ENCODE results near the gene NTF3. TPM values are rescaled to one million over a fixed set of nuclear protein-coding genes. Genes with fewer than 3 reads are reported as not detected.

NTF3 gene
- total RNA-seq, 6 experiments from 2014 or later, result 5.2 to 9.5 (median 8.6) TPM

- H3K4me3 Mint-ChIP-seq, result no peak overlapping the region
- no peak overlapping the region for H3K27ac Mint-ChIP-seq
- H3K9me3 Mint-ChIP-seq, result no peaks in the 10 kb centered on the region; the same call in 1 of the 2 replicates
- no peak for TF ChIP-seq CTCF (IDR thresholded peaks at IDR 0.05)
- H3K36me3 Mint-ChIP-seq (ENCODE audit: low read depth), result peaks cover 12% of the 10 kb centered on the region
- peaks cover 7% of the 10 kb centered on the region; the same call in 1 of the 2 replicates for H3K27me3 Mint-ChIP-seq (ENCODE audit: insufficient read depth)
- peaks cover 31% of the 10 kb centered on the region for H3K4me1 Mint-ChIP-seq (ENCODE audit: low read depth)
- no peak for DNase-seq
These were observed 2.1 kb downstream of the NTF3 start for GRCh38 chr12:5433845-5434646.

GRCh38 chr12:5434647-5435560 lies 3.0 kb downstream of the NTF3 start:
- Mint-ChIP-seq H3K4me1 (ENCODE audit: low read depth) (peaks cover 33% of the 10 kb centered on the region), H3K27me3 (ENCODE audit: insufficient read depth) (peaks cover 4% of the 10 kb centered on the region; the same call in 1 of the 2 replicates), H3K4me3 (no peak overlapping the region), H3K36me3 (ENCODE audit: low read depth) (peaks cover 12% of the 10 kb centered on the region), H3K9me3 (no peaks in the 10 kb centered on the region; the same call in 1 of the 2 replicates), H3K27ac (no peak overlapping the region)
- no peak for DNase-seq
- TF ChIP-seq CTCF (IDR thresholded peaks at IDR 0.05), result no peak

- no peak for TF ChIP-seq CTCF (IDR thresholded peaks at IDR 0.05)
- DNase-seq, result no peak
- Mint-ChIP-seq H3K4me1 (ENCODE audit: low read depth) (peaks cover 47% of the 10 kb centered on the region), H3K36me3 (ENCODE audit: low read depth) (peaks cover 12% of the 10 kb centered on the region), H3K27ac (no peak overlapping the region), H3K27me3 (ENCODE audit: insufficient read depth) (peaks cover 4% of the 10 kb centered on the region; the same call in 1 of the 2 replicates), H3K4me3 (no peak overlapping the region), H3K9me3 (no peaks in the 10 kb centered on the region; the same call in 1 of the 2 replicates)
These were observed 5.3 kb downstream of the NTF3 start for GRCh38 chr12:5437182-5437583.

GRCh38 chr12:5437589-5437988 lies 5.7 kb downstream of the NTF3 start:
- peaks cover 51% of the 10 kb centered on the region for H3K4me1 Mint-ChIP-seq (ENCODE audit: low read depth)
- H3K36me3 Mint-ChIP-seq (ENCODE audit: low read depth), result peaks cover 12% of the 10 kb centered on the region
- TF ChIP-seq CTCF (IDR thresholded peaks at IDR 0.05), result no peak
- no peaks in the 10 kb centered on the region; the same call in 1 of the 2 replicates for H3K9me3 Mint-ChIP-seq
- H3K27ac Mint-ChIP-seq, result no peak overlapping the region
- peaks cover 4% of the 10 kb centered on the region; the same call in 1 of the 2 replicates for H3K27me3 Mint-ChIP-seq (ENCODE audit: insufficient read depth)
- DNase-seq, result no peak
- no peak overlapping the region for H3K4me3 Mint-ChIP-seq

- no peak for DNase-seq
- Mint-ChIP-seq H3K27me3 (ENCODE audit: insufficient read depth) (no peaks in the 10 kb centered on the region), H3K27ac (no peak overlapping the region), H3K9me3 (no peaks in the 10 kb centered on the region; the same call in 1 of the 2 replicates), H3K4me3 (no peak overlapping the region), H3K4me1 (ENCODE audit: low read depth) (peaks cover 53% of the 10 kb centered on the region), H3K36me3 (ENCODE audit: low read depth) (peaks cover 12% of the 10 kb centered on the region)
- TF ChIP-seq CTCF (IDR thresholded peaks at IDR 0.05), result no peak
These were observed 6.8 kb downstream of the NTF3 start for GRCh38 chr12:5438671-5439200.

All from HFFc6 (cell line).